OCI-LY1 (cell line): ENCODE data around the gene SH3PXD2A.
A peak's percentile ranks its signal among the peaks of the same experiment; 100 is the strongest.

ENCODE experiments used
- H2AFZ ChIP-seq: fragments of 200-600 bp; sonication (generic), shearing (Covaris generic); 2 replicates; pipeline ENCODE4 v1.6.0; 2014; ENCODE audit warnings: antibody characterized with exemption, mild to moderate bottlenecking, low read length
- H3F3A ChIP-seq: fragments of 200-600 bp; sonication (generic), shearing (Covaris generic); 2 replicates; pipeline ENCODE4 v1.6.0; 2014; ENCODE audit warnings: mild to moderate bottlenecking, antibody characterized with exemption, low read length, moderate library complexity; ENCODE audit not compliant: insufficient read depth
- H3K27ac ChIP-seq: fragments of 200-600 bp; sonication (generic); 2 replicates; pipeline ENCODE4 v1.5.1; 2014; ENCODE audit warnings: low read length, mixed run types, mild to moderate bottlenecking, low read depth; ENCODE audit not compliant: poor library complexity, severe bottlenecking
- H3K27me3 ChIP-seq: fragments of 200-600 bp; sonication (generic); 2 replicates; pipeline ENCODE4 v1.6.0; 2014; ENCODE audit warnings: antibody characterized with exemption, mild to moderate bottlenecking, low read length, moderate library complexity; ENCODE audit not compliant: insufficient read depth
- H3K36me3 ChIP-seq: fragments of 200-600 bp; sonication (generic); 2 replicates; pipeline ENCODE4 v1.6.1; 2014; ENCODE audit warnings: mild to moderate bottlenecking, antibody characterized with exemption, low read length, moderate library complexity, mixed read lengths; ENCODE audit not compliant: insufficient read depth
- H3K4me1 ChIP-seq: fragments of 200-600 bp; sonication (generic); 2 replicates; pipeline ENCODE4 v1.5.1; 2014; ENCODE audit warnings: mild to moderate bottlenecking, low read length, moderate library complexity; ENCODE audit not compliant: insufficient read depth, severe bottlenecking
- H3K4me2 ChIP-seq: fragments of 200-600 bp; sonication (generic), shearing (Covaris generic); 2 replicates; pipeline ENCODE4 v1.6.1; 2014; ENCODE audit warnings: low read length
- H3K4me3 ChIP-seq: fragments of 200-600 bp; sonication (generic); 2 replicates; pipeline ENCODE4 v1.5.1; 2014; ENCODE audit warnings: low read length, low read depth, mild to moderate bottlenecking, mixed read lengths; ENCODE audit not compliant: poor library complexity, severe bottlenecking
- H3K79me2 ChIP-seq: fragments of 200-600 bp; shearing (Covaris generic); 2 replicates; pipeline ENCODE4 v1.6.1; 2016; ENCODE audit warnings: mixed run types, low read length, mixed read lengths; ENCODE audit not compliant: insufficient read depth
- H3K9ac ChIP-seq: fragments of 200-600 bp; sonication (generic), shearing (Covaris generic); 2 replicates; pipeline ENCODE4 v1.6.1; 2014; ENCODE audit warnings: mild to moderate bottlenecking, low read length, mixed read lengths
- H3K9me2 ChIP-seq: fragments of 200-600 bp; sonication (generic), shearing (Covaris generic); 2 replicates; pipeline ENCODE4 v1.6.1; 2014; ENCODE audit warnings: low read depth, mild to moderate bottlenecking, low read length, mixed read lengths
- H3K9me3 ChIP-seq: fragments of 200-600 bp; shearing (Covaris generic); 2 replicates; pipeline ENCODE4 v1.6.1; 2014; ENCODE audit warnings: low read length, mixed read lengths
- H4K20me1 ChIP-seq: fragments of 200-600 bp; sonication (generic), shearing (Covaris generic); 2 replicates; pipeline ENCODE4 v1.6.0; 2016; ENCODE audit warnings: mild to moderate bottlenecking, low read length; ENCODE audit not compliant: insufficient read depth
- CTCF ChIP-seq: fragments of 200-600 bp; sonication (generic), shearing (Covaris generic); IDR thresholded peaks from 2 replicates; pipeline ENCODE4 v1.5.1; 2017; ENCODE audit warnings: mild to moderate bottlenecking, antibody characterized with exemption, low read length, moderate library complexity, mixed read lengths
- EZH2 ChIP-seq: fragments of 200-600 bp; sonication (generic), shearing (Covaris generic); IDR thresholded peaks from 2 replicates; pipeline ENCODE4 v1.8.0; 2017; ENCODE audit warnings: borderline replicate concordance, mixed run types, mild to moderate bottlenecking, antibody characterized with exemption, low read length, moderate library complexity, mixed read lengths

SH3PXD2A gene

GRCh38 chr10:103855424-103855823 is at the start of gene SH3PXD2A:
TSS of gene SH3PXD2A (minus strand) at chr10:103855576. CDS start at chr10:103855266, 310 bp downstream.
- H2AFZ ChIP-seq: no peak within 1 kb of the TSS

DNA sequence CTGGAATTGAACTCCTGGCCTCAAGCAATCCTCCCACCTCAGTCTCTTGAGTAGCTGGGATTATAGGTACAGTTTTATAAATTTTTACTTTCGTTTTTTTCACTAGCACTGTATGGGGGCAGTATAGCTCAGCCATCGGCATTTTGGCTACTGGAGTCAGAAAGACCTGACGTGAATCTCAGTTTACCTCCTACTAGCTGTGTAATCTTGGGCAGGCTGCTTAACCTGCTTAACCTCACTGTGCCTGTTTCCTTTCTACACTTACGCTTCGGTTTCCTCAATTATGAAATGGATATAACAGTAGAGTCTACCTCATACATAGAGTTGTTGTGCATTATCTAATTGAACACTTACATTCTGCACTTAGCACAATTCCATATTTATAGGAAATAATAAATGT is 45.9 kb upstream of the SH3PXD2A start:
- Histone ChIP-seq H3K27ac (no peak overlapping the region), H3K9ac (no peak overlapping the region)

More at GRCh38 chr10:103855424-103855823, at the start of gene SH3PXD2A:
- Histone ChIP-seq H3K4me1 (peaks cover 6% of the 10 kb centered on the region), H4K20me1 (no peaks in the 10 kb centered on the region), H3K4me2 (peak within 1 kb of the TSS; percentile 5; the same call in 1 of the 2 replicates), H3K4me3 (no peak within 1 kb of the TSS), H3K9ac (no peak within 1 kb of the TSS), H3K27ac (no peak within 1 kb of the TSS), H3K27me3 (no peaks in the 10 kb centered on the region), H3F3A (no peaks in the 10 kb centered on the region), H3K9me2 (no peaks in the 10 kb centered on the region), H3K9me3 (no peaks in the 10 kb centered on the region), H3K36me3 (no peaks in the 10 kb centered on the region), H3K79me2 (no peaks in the 10 kb centered on the region)
- TF ChIP-seq CTCF (no peak), EZH2 (no peak)

DNA sequence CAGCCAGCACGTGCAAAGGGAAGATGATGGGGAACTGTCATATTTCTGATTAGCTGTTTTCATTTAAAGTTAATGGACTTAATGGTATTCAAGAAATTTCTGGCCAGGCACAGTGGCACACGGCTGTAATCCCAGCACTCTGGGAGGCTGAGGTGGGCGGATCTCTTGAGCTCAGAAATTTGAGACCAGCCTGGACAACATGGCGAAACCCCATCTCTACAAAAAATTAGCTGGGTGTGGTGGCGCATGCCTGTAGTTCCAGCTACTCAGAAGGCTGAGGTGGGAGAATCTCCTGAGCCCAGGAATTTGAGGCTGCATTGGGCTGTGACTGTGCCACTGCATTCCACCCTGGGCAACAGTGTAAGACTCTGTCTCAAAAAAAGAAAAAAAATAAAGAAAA is 43.9 kb upstream of the SH3PXD2A start:
- H3K9ac ChIP-seq: no peak overlapping the region
- H3K4me2 ChIP-seq: no peak overlapping the region
- H3K9me2 ChIP-seq: no peaks in the 10 kb centered on the region
- no peaks in the 10 kb centered on the region for H3K9me3 ChIP-seq
- no peaks in the 10 kb centered on the region for H4K20me1 ChIP-seq
- no peak overlapping the region for H3K27ac ChIP-seq
- TF ChIP-seq CTCF (no peak), EZH2 (no peak)
- H3K4me3 ChIP-seq: no peak overlapping the region
- H3K27me3 ChIP-seq: no peaks in the 10 kb centered on the region
- peaks cover 41% of the 10 kb centered on the region; the same call in 1 of the 2 replicates for H3K36me3 ChIP-seq
- no peaks in the 10 kb centered on the region for H3K4me1 ChIP-seq
- no peaks in the 10 kb centered on the region for H3K79me2 ChIP-seq
- H3F3A ChIP-seq: no peaks in the 10 kb centered on the region
- H2AFZ ChIP-seq: no peak overlapping the region

More for the DNA sequence above, 45.9 kb upstream of the SH3PXD2A start:
- H4K20me1 ChIP-seq: no peaks in the 10 kb centered on the region
- TF ChIP-seq EZH2: no peak
- TF ChIP-seq CTCF: no peak
- H2AFZ ChIP-seq: no peak overlapping the region
- no peak overlapping the region for H3K4me3 ChIP-seq
- H3K9me2 ChIP-seq: no peaks in the 10 kb centered on the region
- H3F3A ChIP-seq: no peaks in the 10 kb centered on the region
- H3K4me2 ChIP-seq: no peak overlapping the region
- H3K9me3 ChIP-seq: no peaks in the 10 kb centered on the region
- H3K79me2 ChIP-seq: no peaks in the 10 kb centered on the region
- no peaks in the 10 kb centered on the region for H3K27me3 ChIP-seq
- no peaks in the 10 kb centered on the region for H3K4me1 ChIP-seq
- H3K36me3 ChIP-seq: peaks cover 37% of the 10 kb centered on the region; the same call in 1 of the 2 replicates
